Osteoblast (primary cell): ENCODE data around the gene SLC25A43. TPM values are rescaled to one million over a fixed set of nuclear protein-coding genes. Genes with fewer than 3 reads are reported as not detected.

Experiments used
- DNase-seq: peaks from one replicate; pipeline ENCODE4 v3.0.0; 2011; ENCODE audit warnings: low spot score, mixed read lengths; ENCODE audit not compliant: insufficient read length; ENCODE audit errors: missing footprints
- H2AFZ ChIP-seq: 2 replicates; pipeline ENCODE4 v1.6.0; 2011; ENCODE audit warnings: mild to moderate bottlenecking, low read length
- H3K27ac ChIP-seq: 2 replicates; pipeline ENCODE4 v1.5.1; 2011; ENCODE audit warnings: mild to moderate bottlenecking, low read depth, low read length, moderate library complexity
- H3K27me3 ChIP-seq: 2 replicates; pipeline ENCODE4 v1.6.0; 2012; ENCODE audit warnings: mild to moderate bottlenecking, control low read depth, inconsistent platforms, low read length, moderate library complexity; ENCODE audit not compliant: insufficient read depth
- H3K36me3 ChIP-seq: 2 replicates; pipeline ENCODE4 v1.5.1; 2011; ENCODE audit warnings: mild to moderate bottlenecking, low read length, control low read depth, moderate library complexity; ENCODE audit not compliant: insufficient read depth
- H3K4me1 ChIP-seq: 2 replicates; pipeline ENCODE4 v1.5.1; 2011; ENCODE audit warnings: mild to moderate bottlenecking, low read length, control low read depth, moderate library complexity; ENCODE audit not compliant: insufficient read depth
- H3K4me2 ChIP-seq: 2 replicates; pipeline ENCODE4 v1.6.0; 2011; ENCODE audit warnings: mild to moderate bottlenecking, low read length; ENCODE audit not compliant: insufficient read depth
- H3K4me3 ChIP-seq: fragments of 200-600 bp; sonication (generic); 3 replicates; pipeline ENCODE4 v1.5.1; 2012; ENCODE audit warnings: mild to moderate bottlenecking, low read length, inconsistent platforms; ENCODE audit not compliant: insufficient read depth
- H3K79me2 ChIP-seq: 2 replicates; pipeline ENCODE4 v1.6.0; 2012; ENCODE audit warnings: mild to moderate bottlenecking, low read length, control low read depth, inconsistent platforms; ENCODE audit not compliant: insufficient read depth
- H3K9me3 ChIP-seq: 2 replicates; pipeline ENCODE4 v1.5.1; 2011; ENCODE audit warnings: low read depth, low read length, control low read depth
- H4K20me1 ChIP-seq: 2 replicates; pipeline ENCODE4 v1.6.0; 2012; ENCODE audit warnings: mild to moderate bottlenecking, low read length, control low read depth; ENCODE audit not compliant: insufficient read depth
- total RNA-seq: library from RNA; depleted of rRNA; stranded (reverse); fragments of >200 nt; gene quantifications from 2 replicates; pipeline ENCODE4 v1.2.3, GENCODE V29; 2012
- TF ChIP-seq, protein P1 (sequence below): IDR thresholded peaks from 2 replicates; pipeline ENCODE4 v1.5.1; 2011; ENCODE audit warnings: mild to moderate bottlenecking, low read depth, low read length, moderate library complexity; ENCODE audit errors: extremely low read depth

Gene SLC25A43
- total RNA-seq, 1 donor = 23.5 TPM

DNA sequence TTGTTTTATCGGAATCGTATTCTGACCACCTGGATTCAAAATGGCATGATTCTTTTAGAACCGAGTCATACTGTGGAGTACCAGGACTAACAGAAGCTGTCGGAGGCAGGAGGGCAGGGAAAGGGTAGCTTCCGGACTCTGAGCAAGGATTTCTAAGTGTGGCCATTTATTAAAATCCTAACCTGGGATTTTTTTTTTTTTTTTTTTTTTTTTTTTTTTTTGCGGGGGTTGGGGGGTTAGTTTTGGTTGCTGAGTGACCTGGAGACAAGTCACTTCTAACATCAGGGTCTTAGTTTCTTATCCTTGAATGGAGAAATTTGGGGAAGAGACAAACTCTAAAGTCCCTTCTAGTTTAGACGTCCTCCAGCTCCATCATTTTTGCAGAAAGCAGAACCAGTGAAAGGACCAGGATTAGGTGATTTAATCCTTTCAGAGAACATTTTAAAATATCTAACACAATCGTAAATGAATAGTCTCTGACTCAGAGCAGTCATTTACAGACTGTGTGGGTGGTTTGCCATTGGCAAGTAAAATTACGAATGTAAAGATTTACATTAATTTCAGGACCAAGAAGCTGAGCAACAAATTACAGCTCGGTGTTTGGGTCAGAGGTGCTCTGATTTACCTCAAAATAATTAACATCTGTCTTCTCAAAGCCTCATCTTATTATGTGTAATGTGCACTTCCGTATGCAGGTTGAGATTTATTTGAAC is 76.4 kb downstream of the SLC25A43 start:
- Histone ChIP-seq H3K27me3 (no peaks in the 10 kb centered on the region), H3K4me1 (peaks cover 12% of the 10 kb centered on the region), H3K79me2 (no peaks in the 10 kb centered on the region), H2AFZ (no peak overlapping the region), H4K20me1 (peaks cover 2% of the 10 kb centered on the region), H3K9me3 (no peaks in the 10 kb centered on the region), H3K36me3 (peaks cover 11% of the 10 kb centered on the region), H3K4me3 (no peak overlapping the region), H3K27ac (no peak overlapping the region), H3K4me2 (no peak overlapping the region)
- no peak for DNase-seq
- TF ChIP-seq, protein P1, sequence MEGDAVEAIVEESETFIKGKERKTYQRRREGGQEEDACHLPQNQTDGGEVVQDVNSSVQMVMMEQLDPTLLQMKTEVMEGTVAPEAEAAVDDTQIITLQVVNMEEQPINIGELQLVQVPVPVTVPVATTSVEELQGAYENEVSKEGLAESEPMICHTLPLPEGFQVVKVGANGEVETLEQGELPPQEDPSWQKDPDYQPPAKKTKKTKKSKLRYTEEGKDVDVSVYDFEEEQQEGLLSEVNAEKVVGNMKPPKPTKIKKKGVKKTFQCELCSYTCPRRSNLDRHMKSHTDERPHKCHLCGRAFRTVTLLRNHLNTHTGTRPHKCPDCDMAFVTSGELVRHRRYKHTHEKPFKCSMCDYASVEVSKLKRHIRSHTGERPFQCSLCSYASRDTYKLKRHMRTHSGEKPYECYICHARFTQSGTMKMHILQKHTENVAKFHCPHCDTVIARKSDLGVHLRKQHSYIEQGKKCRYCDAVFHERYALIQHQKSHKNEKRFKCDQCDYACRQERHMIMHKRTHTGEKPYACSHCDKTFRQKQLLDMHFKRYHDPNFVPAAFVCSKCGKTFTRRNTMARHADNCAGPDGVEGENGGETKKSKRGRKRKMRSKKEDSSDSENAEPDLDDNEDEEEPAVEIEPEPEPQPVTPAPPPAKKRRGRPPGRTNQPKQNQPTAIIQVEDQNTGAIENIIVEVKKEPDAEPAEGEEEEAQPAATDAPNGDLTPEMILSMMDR = no peak

DNA sequence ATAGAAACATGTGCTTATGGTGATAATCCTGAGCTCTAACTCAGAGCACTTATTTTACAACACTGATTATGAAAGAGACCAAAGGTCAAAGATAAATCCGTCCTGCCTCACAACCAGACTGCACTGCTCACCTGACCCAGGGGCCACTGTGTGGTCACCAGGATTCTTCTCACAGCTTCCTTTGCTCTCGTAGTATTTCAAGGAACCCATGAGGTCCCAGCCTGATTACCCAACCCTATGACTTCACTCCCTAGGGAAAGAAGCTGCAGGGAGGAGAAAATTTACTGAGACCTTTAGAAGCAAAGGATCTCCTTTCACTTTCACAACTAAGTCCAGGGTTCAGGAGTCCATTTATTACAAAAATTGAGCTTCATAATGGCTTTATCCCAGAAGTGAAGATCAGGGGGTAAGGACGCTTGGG is 78.7 kb downstream of the SLC25A43 start:
- no peaks in the 10 kb centered on the region for H3K9me3 ChIP-seq
- H3K79me2 ChIP-seq = no peaks in the 10 kb centered on the region
- H3K4me1 ChIP-seq = peaks cover 15% of the 10 kb centered on the region
- no peaks in the 10 kb centered on the region for H4K20me1 ChIP-seq
- TF ChIP-seq, protein P1 = no peak
- no peaks in the 10 kb centered on the region for H3K27me3 ChIP-seq
- peak; percentile 95 for DNase-seq
- H2AFZ ChIP-seq = peak overlapping the region; percentile 67
- no peaks in the 10 kb centered on the region for H3K36me3 ChIP-seq
- H3K27ac ChIP-seq = peak overlapping the region; percentile 50
- H3K4me3 ChIP-seq = peak overlapping the region; percentile 61
- H3K4me2 ChIP-seq = peak overlapping the region; percentile 77

DNA sequence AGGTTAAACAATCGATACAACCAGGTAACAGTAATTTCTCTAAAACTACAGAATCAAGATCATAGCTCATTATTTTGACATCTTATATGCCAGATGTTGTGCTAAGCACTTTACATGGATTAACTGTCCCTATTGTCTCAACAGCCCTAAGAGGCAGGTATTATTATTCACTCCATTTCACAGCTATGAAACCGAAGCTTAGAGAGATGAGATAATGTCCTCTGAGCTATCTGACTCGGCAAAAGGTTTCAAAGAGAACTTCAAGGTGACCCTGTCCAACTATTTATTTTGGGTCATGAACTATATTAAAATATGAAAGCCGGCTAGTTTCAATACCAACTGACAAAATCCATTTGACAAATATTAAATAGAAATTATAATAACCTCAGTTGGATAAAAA is 79.4 kb downstream of the SLC25A43 start:
- DNase-seq = no peak
- Histone ChIP-seq H3K4me1 (peaks cover 15% of the 10 kb centered on the region), H3K9me3 (no peaks in the 10 kb centered on the region), H3K27me3 (no peaks in the 10 kb centered on the region), H3K4me2 (peak overlapping the region; percentile 77), H4K20me1 (no peaks in the 10 kb centered on the region), H3K27ac (peak overlapping the region; percentile 50), H3K79me2 (no peaks in the 10 kb centered on the region), H3K36me3 (no peaks in the 10 kb centered on the region), H3K4me3 (peak overlapping the region; percentile 61), H2AFZ (peak overlapping the region; percentile 67)
- TF ChIP-seq, protein P1 = no peak

DNA sequence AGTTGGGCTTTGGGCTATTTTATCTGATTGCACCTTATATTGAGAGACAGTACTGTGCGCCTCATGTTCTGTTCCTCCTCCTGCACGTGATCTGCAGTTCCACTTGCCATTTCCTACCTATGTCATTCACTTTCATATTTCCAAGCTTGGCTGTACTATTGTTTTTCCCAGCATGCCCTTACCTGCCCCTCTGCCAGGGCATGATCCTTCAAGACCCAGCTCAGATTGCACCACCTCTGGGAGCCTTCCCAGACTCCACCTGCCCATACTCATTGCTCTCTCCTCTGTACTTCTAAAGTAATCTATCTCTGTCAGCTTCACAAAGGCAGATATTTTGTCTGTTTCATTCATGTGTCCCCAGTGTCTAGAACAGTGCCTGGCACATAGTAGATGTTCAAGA is 80.7 kb downstream of the SLC25A43 start:
- Histone ChIP-seq H3K27ac (no peak overlapping the region), H3K9me3 (no peaks in the 10 kb centered on the region), H3K4me1 (peaks cover 15% of the 10 kb centered on the region), H3K79me2 (no peaks in the 10 kb centered on the region), H3K4me2 (no peak overlapping the region), H2AFZ (no peak overlapping the region), H3K4me3 (no peak overlapping the region), H3K36me3 (no peaks in the 10 kb centered on the region), H4K20me1 (no peaks in the 10 kb centered on the region), H3K27me3 (no peaks in the 10 kb centered on the region)
- TF ChIP-seq, protein P1 = no peak
- DNase-seq = no peak
